CD4-positive, alpha-beta T cell (primary cell): ENCODE measurements around the gene DDX1. TPM values are rescaled to one million over a fixed set of nuclear protein-coding genes. Genes with fewer than 3 reads are reported as not detected.

Experiments used
- ATAC-seq: fragments of 200-7000 bp; cut with Tn5 transposase; one replicate; pipeline ENCODE4 v1.10.0; 2022; ENCODE audit warnings: mild to moderate bottlenecking; ENCODE audit not compliant: poor library complexity
- CTCF ChIA-PET: fragments of 350-600 bp; sonication (Branson Sonifier 250); formaldehyde crosslinking; loops from one replicate; lab custom pipeline; 2021; ENCODE audit warnings: antibody characterized with exemption, inconsistent platforms; lab: Charles Lee
- POLR2A ChIA-PET: fragments of 350-600 bp; sonication (Branson Sonifier 250); formaldehyde crosslinking; loops from one replicate; lab custom pipeline; 2021; ENCODE audit warnings: antibody characterized with exemption, inconsistent platforms; lab: Charles Lee
- DNase-seq, 14 experiments: peaks; one replicate each; pipeline ENCODE4 v3.0.0-alpha.2; 2013 to 2020; ENCODE audit warnings: mixed read lengths in 2 of 14
- H3K27ac ChIP-seq, 2 donors: one replicate each; pipeline versions ENCODE4 v1.5.1 to v1.7.0; 2013; ENCODE audit warnings: low read length in 2 of 2, low read depth in 1 of 2, mild to moderate bottlenecking in 1 of 2
- H3K27me3 ChIP-seq, 2 experiments: 1 replicate in 1 of 2; 2 replicates in 1 of 2; pipeline versions ENCODE4 v1.6.1 to v1.7.0; 2013; ENCODE audit warnings: low read length in 2 of 2, control low read depth in 1 of 2, mild to moderate bottlenecking in 1 of 2, moderate library complexity in 1 of 2; ENCODE audit not compliant: insufficient read depth in 2 of 2, control insufficient read depth in 1 of 2
- H3K36me3 ChIP-seq: one replicate; pipeline ENCODE4 v1.6.1; 2013; ENCODE audit warnings: low read length, control low read depth; ENCODE audit not compliant: insufficient read depth
- H3K4me1 ChIP-seq: one replicate; pipeline ENCODE4 v1.6.1; 2013; ENCODE audit warnings: low read length, control low read depth; ENCODE audit not compliant: insufficient read depth
- H3K4me3 ChIP-seq: one replicate; pipeline ENCODE4 v1.5.1; 2013; ENCODE audit warnings: mild to moderate bottlenecking, low read length, moderate library complexity
- H3K9me3 ChIP-seq, 2 experiments: 1 replicate in 1 of 2; 2 replicates in 1 of 2; pipeline versions ENCODE4 v1.6.1 to v1.7.0; 2013; ENCODE audit warnings: low read length in 2 of 2, mild to moderate bottlenecking in 2 of 2, control low read depth in 1 of 2, moderate library complexity in 1 of 2; ENCODE audit not compliant: control insufficient read depth in 1 of 2, insufficient read depth in 1 of 2
- H3K27ac Mint-ChIP-seq: one replicate; pipeline ENCODE4 v1.8.0; 2020; ENCODE audit warnings: mixed read lengths
- H3K27me3 Mint-ChIP-seq: one replicate; pipeline ENCODE4 v1.8.0; 2021; ENCODE audit warnings: mixed read lengths
- H3K36me3 Mint-ChIP-seq: one replicate; pipeline ENCODE4 v1.8.0; 2021; ENCODE audit warnings: low read depth, mixed read lengths
- H3K4me1 Mint-ChIP-seq: one replicate; pipeline ENCODE4 v1.8.0; 2021; ENCODE audit warnings: low read depth, mixed read lengths
- H3K4me3 Mint-ChIP-seq: one replicate; pipeline ENCODE4 v1.8.0; 2020; ENCODE audit warnings: mild to moderate bottlenecking, mixed read lengths
- H3K9me3 Mint-ChIP-seq: one replicate; pipeline ENCODE4 v1.8.0; 2020; ENCODE audit warnings: mixed read lengths
- CTCF ChIP-seq: fragments of 200-600 bp; IDR thresholded peaks from one replicate; pipeline ENCODE4 v1.8.0; 2022; ENCODE audit warnings: antibody characterized with exemption, mild to moderate bottlenecking
- intact Hi-C, 2 experiments: fragments of 100-400 bp; cut with DNase I in 1 of 2; cut with micrococcal nuclease in 1 of 2; formaldehyde crosslinking; loops; one replicate each; pipeline versions ENCODE4 v1.15.1 to v1.9.0; 2023 to 2025; cut with DNase I, micrococcal nuclease
- total RNA-seq, 174 experiments: library from RNA in 2 of 174; stranded (reverse) in 2 of 174; gene quantifications; one replicate each; pipeline ENCODE4 v1.2.3 and lab custom pipeline; 2021 to 2026

Gene DDX1
- total RNA-seq, 2 experiments from 2014 or later, result 48.8 to 50.1 TPM

- peaks cover 51% of the 10 kb centered on the region for H3K4me1 Mint-ChIP-seq
- peak overlapping the region; percentile 89 for H3K27ac Mint-ChIP-seq
- ChIA-PET POLR2A (no interaction called here), CTCF (interaction anchor here (1.0 to 3.1 kb wide), 3 partner anchors 16 to 47 kb away, joined by 3 to 18 read pairs (median 3); no protein-coding TSS in a partner anchor)
- Histone ChIP-seq H3K4me1 (peaks cover 14% of the 10 kb centered on the region), H3K4me3 (no peak overlapping the region), H3K27ac (no peak overlapping the region), H3K9me3 (no peaks in the 10 kb centered on the region), H3K27me3 (no peaks in the 10 kb centered on the region), H3K36me3 (peaks cover 32% of the 10 kb centered on the region)
- H3K9me3 Mint-ChIP-seq, result no peaks in the 10 kb centered on the region
- no peak for TF ChIP-seq CTCF
- DNase-seq (no peak), ATAC-seq (no peak)
- peak overlapping the region; percentile 98 for H3K4me3 Mint-ChIP-seq
- H3K27me3 Mint-ChIP-seq, result no peaks in the 10 kb centered on the region
- intact Hi-C loops, result no loop called here
- peaks cover 58% of the 10 kb centered on the region for H3K36me3 Mint-ChIP-seq
Measured at GRCh38 chr2:15593327-15593705, 1.6 kb downstream of the DDX1 start.

- Histone ChIP-seq H3K27ac (no peak overlapping the region), H3K36me3 (peaks cover 43% of the 10 kb centered on the region), H3K4me1 (peaks cover 14% of the 10 kb centered on the region), H3K27me3 (no peaks in the 10 kb centered on the region), H3K9me3 (no peaks in the 10 kb centered on the region), H3K4me3 (no peak overlapping the region)
- peaks cover 68% of the 10 kb centered on the region for H3K36me3 Mint-ChIP-seq
- H3K27ac Mint-ChIP-seq, result peak overlapping the region; percentile 33
- intact Hi-C loops, result no loop called here
- TF ChIP-seq CTCF, result no peak
- peak overlapping the region; percentile 45 for H3K4me3 Mint-ChIP-seq
- H3K27me3 Mint-ChIP-seq, result no peaks in the 10 kb centered on the region
- POLR2A ChIA-PET, result interaction anchor here (1.6 kb wide), 1 partner anchor 33 kb away, joined by 6 read pairs; the partner anchor contains the start of gene NBAS
- DNase-seq (no peak), ATAC-seq (no peak)
- H3K4me1 Mint-ChIP-seq, result peaks cover 51% of the 10 kb centered on the region
- CTCF ChIA-PET, result interaction anchor here (0.7 to 3.1 kb wide), 4 partner anchors 17 to 48 kb away, joined by 3 to 18 read pairs (median 3); no protein-coding TSS in a partner anchor
- no peaks in the 10 kb centered on the region for H3K9me3 Mint-ChIP-seq
Measured at GRCh38 chr2:15594291-15595256, 2.9 kb downstream of the DDX1 start.

GRCh38 chr2:15595342-15595905, 3.8 kb downstream of the DDX1 start:
- no peak for TF ChIP-seq CTCF
- no peak overlapping the region for H3K27ac ChIP-seq
- H3K27me3 Mint-ChIP-seq, result no peaks in the 10 kb centered on the region
- H3K36me3 ChIP-seq, result peaks cover 51% of the 10 kb centered on the region
- H3K9me3 ChIP-seq, result no peaks in the 10 kb centered on the region
- CTCF ChIA-PET, result interaction anchor here (0.7 to 3.1 kb wide), 2 partner anchors 18 to 22 kb away, joined by 3 to 18 read pairs; no protein-coding TSS in a partner anchor
- H3K4me3 Mint-ChIP-seq, result no peak overlapping the region
- no peak overlapping the region for H3K4me3 ChIP-seq
- H3K4me1 ChIP-seq, result peaks cover 14% of the 10 kb centered on the region
- peak overlapping the region; percentile 36 for H3K27ac Mint-ChIP-seq
- H3K4me1 Mint-ChIP-seq, result peaks cover 51% of the 10 kb centered on the region
- H3K9me3 Mint-ChIP-seq, result no peaks in the 10 kb centered on the region
- no peak for ATAC-seq
- intact Hi-C loops, result no loop called here
- peaks cover 76% of the 10 kb centered on the region for H3K36me3 Mint-ChIP-seq
- DNase-seq, result no peak
- POLR2A ChIA-PET, result interaction anchor here (0.6 to 1.6 kb wide), 2 partner anchors 13 to 34 kb away, joined by 3 to 6 read pairs; partner anchors contain the start of gene NBAS
- no peaks in the 10 kb centered on the region for H3K27me3 ChIP-seq
